ENCODE measurements around the gene ASH1L. TPM values are rescaled to one million over a fixed set of nuclear protein-coding genes. Genes with fewer than 3 reads are reported as not detected.
A peak's percentile ranks its signal among the peaks of the same experiment; 100 is the strongest.

ASH1L gene
- total and polyA plus RNA-seq, 9 of the 15 experiments (the other 6 are each of a cell fraction or from before 2014, with no cell fraction given), result 2.0 to 23.3 (median 14.6) TPM

GRCh38 chr1:155518484-155518883 lies 44.1 kb downstream of the ASH1L start:
- Histone ChIP-seq H3K27ac (ENCODE audit: extremely low read depth, low read depth, low read length) (no peak overlapping the region), H3K4me3 (no peak overlapping the region), H3K4me2 (ENCODE audit: insufficient read depth, low read length) (no peak overlapping the region), H3K4me1 (replicated peaks in 1 of 2; ENCODE audit: control insufficient read depth in 2 of 2, insufficient read depth in 2 of 2, low read length in 2 of 2) (peaks cover 0 to 13% of the 10 kb centered on the region in 2 experiments; a peak in 2 of 5 replicates), H3K9me1 (ENCODE audit: control insufficient read depth, insufficient read depth, low read length) (peaks cover 3% of the 10 kb centered on the region), H3K36me3 (ENCODE audit: control insufficient read depth, insufficient read depth, low read length) (peaks cover 28% of the 10 kb centered on the region; the same call in 2 of the 3 replicates), H3K27me3 (ENCODE audit: control insufficient read depth in 2 of 2, insufficient read depth in 2 of 2, low read length in 2 of 2) (no peaks in the 10 kb centered on the region), H4K20me1 (replicated peaks; ENCODE audit: control insufficient read depth, insufficient read depth, low read length) (peaks cover 9% of the 10 kb centered on the region), H2AFZ (ENCODE audit: low read depth, low read length) (no peak overlapping the region), H3K79me2 (ENCODE audit: control insufficient read depth, insufficient read depth, low read length) (peaks cover 87% of the 10 kb centered on the region), H3K9ac (ENCODE audit: insufficient read depth in 1 of 2, low read depth in 2 of 2, low read length in 2 of 2) (no peak overlapping the region), H3K9me3 (replicated peaks; ENCODE audit: control insufficient read depth, insufficient read depth, low read depth, low read length) (no peaks in the 10 kb centered on the region)
- ATAC-seq (no peak), DNase-seq (ENCODE audit: extremely low read depth in 1 of 4, low spot score in 3 of 4) (no peak), FAIRE-seq (no peak)
- intact Hi-C loops (cut with micrococcal nuclease) (no loop called here), in situ Hi-C loops (cut with MboI) (no loop called here)
- no peak for TF ChIP-seq HSF4 (CRISPR knock-in tag; IDR thresholded peaks at IDR 0.05; ENCODE audit: borderline replicate concordance)
- TF ChIP-seq ZNF586 (CRISPR knock-in tag; conservative IDR thresholded peaks at IDR 0.05), result no peak
- TF ChIP-seq EGR1 (conservative IDR thresholded peaks at IDR 0.05), result peak; percentile 41; the same call in 1 of the 2 replicates
- no CpG with 5 or more reads among the region's 4 CpGs for WGBS (ENCODE audit: insufficient coverage, low coverage, missing lambda C conversion rate)
- CTCF ChIA-PET (ENCODE audit: low intra/inter-chr PET ratio), result no interaction called here
- POLR2A ChIA-PET, result interaction anchor here (0.6 kb wide), 1 partner anchor 21 kb away, joined by 4 read pairs; no protein-coding TSS in a partner anchor
- no TSS peak for BruUV-seq (replicated peaks)

GRCh38 chr1:155514582-155515187 lies 47.9 kb downstream of the ASH1L start:
- no peak overlapping the region for H2AFZ ChIP-seq (ENCODE audit: low read depth, low read length)
- ChIA-PET CTCF (ENCODE audit: low intra/inter-chr PET ratio) (no interaction called here), POLR2A (interaction anchor here (0.6 to 1.6 kb wide), 6 partner anchors 9 to 321 kb away, joined by 3 to 7 read pairs (median 3); partner anchors contain the start of gene ASH1L)
- in situ Hi-C loops (cut with MboI) (no loop called here), intact Hi-C loops (cut with micrococcal nuclease) (no loop called here)
- H3K4me3 ChIP-seq, result peak overlapping the region; percentile 16
- ATAC-seq, result peak; percentile 94
- H3K27ac ChIP-seq (ENCODE audit: extremely low read depth, low read depth, low read length), result peak overlapping the region; percentile 63; the same call in 1 of the 3 replicates
- peak in 2 of 4 experiments; percentile 49 to 72 for DNase-seq (ENCODE audit: extremely low read depth in 1 of 4, low spot score in 3 of 4)
- no TSS peak for BruUV-seq (replicated peaks)
- peak overlapping the region; percentile 73 for H3K4me2 ChIP-seq (ENCODE audit: insufficient read depth, low read length)
- no peaks in the 10 kb centered on the region for H3K9me3 ChIP-seq (replicated peaks; ENCODE audit: control insufficient read depth, insufficient read depth, low read depth, low read length)
- WGBS (ENCODE audit: insufficient coverage, low coverage, missing lambda C conversion rate), result 11% methylated on average over 14 of the region's 14 CpGs
- H3K79me2 ChIP-seq (ENCODE audit: control insufficient read depth, insufficient read depth, low read length), result peaks cover 93% of the 10 kb centered on the region
- H3K9me1 ChIP-seq (ENCODE audit: control insufficient read depth, insufficient read depth, low read length), result peaks cover 3% of the 10 kb centered on the region
- no peaks in the 10 kb centered on the region for H3K27me3 ChIP-seq (ENCODE audit: control insufficient read depth in 2 of 2, insufficient read depth in 2 of 2, low read length in 2 of 2)
- H3K4me1 ChIP-seq (replicated peaks in 1 of 2; ENCODE audit: control insufficient read depth in 2 of 2, insufficient read depth in 2 of 2, low read length in 2 of 2), result peaks cover 0 to 13% of the 10 kb centered on the region in 2 experiments; a peak in 2 of 5 replicates
- H4K20me1 ChIP-seq (replicated peaks; ENCODE audit: control insufficient read depth, insufficient read depth, low read length), result peaks cover 11% of the 10 kb centered on the region
- H3K9ac ChIP-seq (ENCODE audit: insufficient read depth in 1 of 2, low read depth in 2 of 2, low read length in 2 of 2), result peak overlapping the region; percentile 10 to 53; a peak in 1 of 4 replicates
- peak; percentile 96 for FAIRE-seq
- peaks cover 22% of the 10 kb centered on the region; the same call in 2 of the 3 replicates for H3K36me3 ChIP-seq (ENCODE audit: control insufficient read depth, insufficient read depth, low read length)
- TF ChIP-seq ZNF431 (CRISPR knock-in tag; IDR thresholded peaks at IDR 0.05) (no peak), RBM25 (IDR thresholded peaks at IDR 0.05; ENCODE audit: low read depth, low read length, severe bottlenecking) (no peak), ZNF232 (CRISPR knock-in tag; IDR thresholded peaks at IDR 0.05) (no peak), FOS (IDR thresholded peaks at IDR 0.05; ENCODE audit: extremely low read depth, insufficient read length) (no peak), COPS2 (conservative IDR thresholded peaks at IDR 0.05) (no peak), BMI1 (IDR thresholded peaks at IDR 0.05; ENCODE audit: low read length) (no peak), NR2C1 (IDR thresholded peaks at IDR 0.05) (no peak), NR2C1 (tag; IDR thresholded peaks at IDR 0.05) (no peak), SIN3A (IDR thresholded peaks at IDR 0.05; ENCODE audit: borderline replicate concordance in 2 of 2, control insufficient read depth in 1 of 2, low read depth in 2 of 2, low read length in 2 of 2) (no peak)
- TF ChIP-seq, protein P1, sequence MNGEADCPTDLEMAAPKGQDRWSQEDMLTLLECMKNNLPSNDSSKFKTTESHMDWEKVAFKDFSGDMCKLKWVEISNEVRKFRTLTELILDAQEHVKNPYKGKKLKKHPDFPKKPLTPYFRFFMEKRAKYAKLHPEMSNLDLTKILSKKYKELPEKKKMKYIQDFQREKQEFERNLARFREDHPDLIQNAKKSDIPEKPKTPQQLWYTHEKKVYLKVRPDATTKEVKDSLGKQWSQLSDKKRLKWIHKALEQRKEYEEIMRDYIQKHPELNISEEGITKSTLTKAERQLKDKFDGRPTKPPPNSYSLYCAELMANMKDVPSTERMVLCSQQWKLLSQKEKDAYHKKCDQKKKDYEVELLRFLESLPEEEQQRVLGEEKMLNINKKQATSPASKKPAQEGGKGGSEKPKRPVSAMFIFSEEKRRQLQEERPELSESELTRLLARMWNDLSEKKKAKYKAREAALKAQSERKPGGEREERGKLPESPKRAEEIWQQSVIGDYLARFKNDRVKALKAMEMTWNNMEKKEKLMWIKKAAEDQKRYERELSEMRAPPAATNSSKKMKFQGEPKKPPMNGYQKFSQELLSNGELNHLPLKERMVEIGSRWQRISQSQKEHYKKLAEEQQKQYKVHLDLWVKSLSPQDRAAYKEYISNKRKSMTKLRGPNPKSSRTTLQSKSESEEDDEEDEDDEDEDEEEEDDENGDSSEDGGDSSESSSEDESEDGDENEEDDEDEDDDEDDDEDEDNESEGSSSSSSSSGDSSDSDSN (IDR thresholded peaks at IDR 0.05; ENCODE audit: borderline replicate concordance in 1 of 2, low read depth in 2 of 2, low read length in 2 of 2), result 0 out of 4 replicates have a peak, but pooled peaks have one; percentile 23 to 30
